ENCODE measurements around the gene ELMO1.

Gene ELMO1

DNA sequence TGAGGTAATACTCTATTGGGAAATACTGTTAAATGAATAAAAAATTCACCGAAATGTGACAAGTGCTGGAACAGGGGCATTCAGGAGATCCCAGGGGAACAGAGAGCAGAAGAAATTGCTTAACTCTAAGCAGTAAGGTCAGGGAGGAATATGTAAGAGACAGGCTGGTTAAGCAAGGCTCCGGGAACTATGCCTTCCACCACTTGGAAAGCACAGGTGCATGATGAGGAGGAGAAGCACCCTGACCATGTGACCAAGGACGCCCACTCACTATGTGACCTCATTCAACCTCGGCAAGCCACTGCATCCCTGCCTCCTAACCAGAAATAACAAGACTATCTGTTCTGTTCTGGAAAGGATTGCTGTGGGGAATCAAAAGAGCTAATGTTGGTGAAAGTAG lies 218.4 kb downstream of the ELMO1 start:
- Histone ChIP-seq H3K9me3 (ENCODE audit: control insufficient read depth, insufficient read depth, low read length) (no peaks in the 10 kb centered on the region), H3K4me2 (ENCODE audit: low read length) (no peak overlapping the region), H3K27ac (ENCODE audit: low read depth, low read length) (no peak overlapping the region), H3K36me3 (ENCODE audit: control insufficient read depth, low read length) (no peaks in the 10 kb centered on the region; the same call in 1 of the 2 replicates), H3K27me3 (ENCODE audit: control insufficient read depth, low read length) (no peaks in the 10 kb centered on the region), H4K20me1 (ENCODE audit: control insufficient read depth, insufficient read depth, low read depth, low read length) (0 out of 2 replicates have a peak, but pooled peaks cover 3% of the 10 kb centered on the region), H3K4me1 (ENCODE audit: control insufficient read depth, low read length) (no peaks in the 10 kb centered on the region), H3K4me3 (ENCODE audit: low read length) (no peak overlapping the region), H3K9me2 (replicated peaks; ENCODE audit: control insufficient read depth, low read length) (no peaks in the 10 kb centered on the region), H3F3A (ENCODE audit: control insufficient read depth, insufficient read depth) (no peaks in the 10 kb centered on the region), H3K79me2 (ENCODE audit: control insufficient read depth, low read length) (no peaks in the 10 kb centered on the region)
- TF ChIP-seq EZH2phosphoT487 (IDR thresholded peaks at IDR 0.05; ENCODE audit: borderline replicate concordance, low read length), result no peak
- TF ChIP-seq, protein P1, sequence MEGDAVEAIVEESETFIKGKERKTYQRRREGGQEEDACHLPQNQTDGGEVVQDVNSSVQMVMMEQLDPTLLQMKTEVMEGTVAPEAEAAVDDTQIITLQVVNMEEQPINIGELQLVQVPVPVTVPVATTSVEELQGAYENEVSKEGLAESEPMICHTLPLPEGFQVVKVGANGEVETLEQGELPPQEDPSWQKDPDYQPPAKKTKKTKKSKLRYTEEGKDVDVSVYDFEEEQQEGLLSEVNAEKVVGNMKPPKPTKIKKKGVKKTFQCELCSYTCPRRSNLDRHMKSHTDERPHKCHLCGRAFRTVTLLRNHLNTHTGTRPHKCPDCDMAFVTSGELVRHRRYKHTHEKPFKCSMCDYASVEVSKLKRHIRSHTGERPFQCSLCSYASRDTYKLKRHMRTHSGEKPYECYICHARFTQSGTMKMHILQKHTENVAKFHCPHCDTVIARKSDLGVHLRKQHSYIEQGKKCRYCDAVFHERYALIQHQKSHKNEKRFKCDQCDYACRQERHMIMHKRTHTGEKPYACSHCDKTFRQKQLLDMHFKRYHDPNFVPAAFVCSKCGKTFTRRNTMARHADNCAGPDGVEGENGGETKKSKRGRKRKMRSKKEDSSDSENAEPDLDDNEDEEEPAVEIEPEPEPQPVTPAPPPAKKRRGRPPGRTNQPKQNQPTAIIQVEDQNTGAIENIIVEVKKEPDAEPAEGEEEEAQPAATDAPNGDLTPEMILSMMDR (IDR thresholded peaks at IDR 0.05; ENCODE audit: low read depth, low read length, poor library complexity, severe bottlenecking), result no peak

DNA sequence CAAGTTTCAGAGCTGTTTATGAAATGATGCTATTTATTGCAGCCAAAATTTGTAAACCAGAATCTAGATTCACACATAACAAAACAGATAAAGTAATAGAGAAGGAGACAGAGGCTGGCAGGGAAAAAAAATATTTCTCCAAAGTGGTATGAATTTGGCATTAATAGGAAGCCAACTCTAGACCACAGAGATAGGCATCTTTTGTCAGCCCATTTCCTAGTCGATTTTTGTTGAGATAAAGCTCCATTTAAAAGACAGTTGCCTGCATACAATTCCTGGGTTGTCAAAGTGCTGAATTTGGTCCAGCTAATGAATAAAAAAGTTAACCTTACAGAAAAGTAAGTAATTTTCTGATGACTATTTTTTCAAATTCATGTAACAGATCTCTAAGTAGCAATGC lies 219.3 kb downstream of the ELMO1 start:
- no peak for TF ChIP-seq EZH2phosphoT487 (IDR thresholded peaks at IDR 0.05; ENCODE audit: borderline replicate concordance, low read length)
- TF ChIP-seq, protein P1 (IDR thresholded peaks at IDR 0.05; ENCODE audit: low read depth, low read length, poor library complexity, severe bottlenecking), result no peak
- H3K4me2 ChIP-seq (ENCODE audit: low read length), result no peak overlapping the region
- no peak overlapping the region for H3K27ac ChIP-seq (ENCODE audit: low read depth, low read length)
- H3K36me3 ChIP-seq (ENCODE audit: control insufficient read depth, low read length), result no peaks in the 10 kb centered on the region; the same call in 1 of the 2 replicates
- no peaks in the 10 kb centered on the region for H4K20me1 ChIP-seq (ENCODE audit: control insufficient read depth, insufficient read depth, low read depth, low read length)
- H3K27me3 ChIP-seq (ENCODE audit: control insufficient read depth, low read length), result no peaks in the 10 kb centered on the region
- H3K4me3 ChIP-seq (ENCODE audit: low read length), result no peak overlapping the region
- no peaks in the 10 kb centered on the region for H3K9me3 ChIP-seq (ENCODE audit: control insufficient read depth, insufficient read depth, low read length)
- no peaks in the 10 kb centered on the region for H3K9me2 ChIP-seq (replicated peaks; ENCODE audit: control insufficient read depth, low read length)
- H3K79me2 ChIP-seq (ENCODE audit: control insufficient read depth, low read length), result no peaks in the 10 kb centered on the region
- no peaks in the 10 kb centered on the region for H3K4me1 ChIP-seq (ENCODE audit: control insufficient read depth, low read length)
- no peaks in the 10 kb centered on the region for H3F3A ChIP-seq (ENCODE audit: control insufficient read depth, insufficient read depth)

DNA sequence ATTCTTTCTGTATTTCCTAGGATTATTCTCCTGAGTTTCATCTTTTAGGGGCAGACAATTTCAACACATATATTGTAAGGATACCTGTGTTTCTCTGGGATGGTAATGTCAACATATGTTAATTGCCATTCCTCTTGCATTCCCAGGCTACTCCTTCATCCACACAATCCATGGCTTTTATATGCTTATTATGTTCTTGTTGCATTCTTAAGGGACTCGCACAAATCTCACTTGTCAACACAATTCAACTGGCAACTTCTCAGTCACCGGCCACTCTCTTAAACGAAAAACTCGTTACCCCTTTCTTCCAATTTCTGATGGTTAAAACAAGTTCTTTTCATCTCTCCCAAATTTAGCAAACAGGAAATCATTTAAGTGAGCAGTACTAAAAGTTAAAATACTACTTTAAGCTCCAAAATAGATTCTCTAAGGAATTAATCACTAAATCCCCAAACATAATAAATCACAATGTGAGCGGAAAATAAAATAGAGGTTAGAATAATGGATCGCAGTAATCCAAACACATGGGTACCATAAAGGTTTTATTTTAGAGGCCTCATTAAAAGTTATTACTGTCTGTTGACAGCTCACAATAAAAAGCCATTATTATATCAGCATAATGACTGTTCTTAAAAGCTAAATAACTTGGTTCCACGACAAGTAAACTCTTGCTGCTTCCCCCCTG lies 223.2 kb downstream of the ELMO1 start:
- no peak overlapping the region for H3K27ac ChIP-seq (ENCODE audit: low read depth, low read length)
- H3F3A ChIP-seq (ENCODE audit: control insufficient read depth, insufficient read depth), result no peaks in the 10 kb centered on the region
- no peak overlapping the region for H3K4me2 ChIP-seq (ENCODE audit: low read length)
- H3K4me3 ChIP-seq (ENCODE audit: low read length), result no peak overlapping the region
- H3K9me3 ChIP-seq (ENCODE audit: control insufficient read depth, insufficient read depth, low read length), result no peaks in the 10 kb centered on the region
- H3K79me2 ChIP-seq (ENCODE audit: control insufficient read depth, low read length), result no peaks in the 10 kb centered on the region
- H3K27me3 ChIP-seq (ENCODE audit: control insufficient read depth, low read length), result no peaks in the 10 kb centered on the region
- H3K9me2 ChIP-seq (replicated peaks; ENCODE audit: control insufficient read depth, low read length), result no peaks in the 10 kb centered on the region
- H3K4me1 ChIP-seq (ENCODE audit: control insufficient read depth, low read length), result no peaks in the 10 kb centered on the region
- H3K36me3 ChIP-seq (ENCODE audit: control insufficient read depth, low read length), result peaks cover 21% of the 10 kb centered on the region
- no peaks in the 10 kb centered on the region for H4K20me1 ChIP-seq (ENCODE audit: control insufficient read depth, insufficient read depth, low read depth, low read length)
- TF ChIP-seq, protein P1 (IDR thresholded peaks at IDR 0.05; ENCODE audit: low read depth, low read length, poor library complexity, severe bottlenecking), result no peak
- TF ChIP-seq EZH2phosphoT487 (IDR thresholded peaks at IDR 0.05; ENCODE audit: borderline replicate concordance, low read length), result no peak
